TTC549 (cell line): Measurements from ENCODE around the gene MAPK4.
"Not testable (repeated sequence)": the region's sequence is repeated elsewhere in the genome, so short reads cannot be mapped to it uniquely, and the experiment has no call there.

Experiments
- FAIRE-seq: peaks from 2 replicates; lab custom pipeline; 2012; peaks lifted over from hg19 to GRCh38; lab: Jason Lieb, UNC

Gene MAPK4

GRCh38 chr18:50687491-50687890 is 127.6 kb downstream of the MAPK4 start:
- FAIRE-seq, result no peak

DNA sequence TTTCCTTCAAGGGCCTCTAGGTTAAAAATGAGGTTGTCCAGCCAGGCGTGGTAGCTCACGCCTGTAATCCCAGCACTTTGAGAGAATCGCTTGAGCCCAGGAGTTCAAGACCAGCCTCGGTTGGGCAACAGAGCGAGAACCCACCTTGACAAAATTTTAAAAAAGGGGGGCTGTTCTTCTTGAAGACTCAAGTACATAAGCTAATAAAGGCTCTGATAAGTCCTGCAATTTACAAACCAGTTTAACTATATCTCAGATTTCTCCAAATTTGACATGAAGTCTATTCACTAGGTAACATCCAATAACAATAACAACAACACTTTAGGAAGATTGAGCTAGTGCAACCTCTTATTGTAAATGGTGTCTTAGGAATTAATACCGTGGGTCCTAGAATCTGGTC is 129.7 kb downstream of the MAPK4 start:
- no peak for FAIRE-seq

- no peak for FAIRE-seq
Measured at GRCh38 chr18:50694147-50694546, 134.3 kb downstream of the MAPK4 start.

DNA sequence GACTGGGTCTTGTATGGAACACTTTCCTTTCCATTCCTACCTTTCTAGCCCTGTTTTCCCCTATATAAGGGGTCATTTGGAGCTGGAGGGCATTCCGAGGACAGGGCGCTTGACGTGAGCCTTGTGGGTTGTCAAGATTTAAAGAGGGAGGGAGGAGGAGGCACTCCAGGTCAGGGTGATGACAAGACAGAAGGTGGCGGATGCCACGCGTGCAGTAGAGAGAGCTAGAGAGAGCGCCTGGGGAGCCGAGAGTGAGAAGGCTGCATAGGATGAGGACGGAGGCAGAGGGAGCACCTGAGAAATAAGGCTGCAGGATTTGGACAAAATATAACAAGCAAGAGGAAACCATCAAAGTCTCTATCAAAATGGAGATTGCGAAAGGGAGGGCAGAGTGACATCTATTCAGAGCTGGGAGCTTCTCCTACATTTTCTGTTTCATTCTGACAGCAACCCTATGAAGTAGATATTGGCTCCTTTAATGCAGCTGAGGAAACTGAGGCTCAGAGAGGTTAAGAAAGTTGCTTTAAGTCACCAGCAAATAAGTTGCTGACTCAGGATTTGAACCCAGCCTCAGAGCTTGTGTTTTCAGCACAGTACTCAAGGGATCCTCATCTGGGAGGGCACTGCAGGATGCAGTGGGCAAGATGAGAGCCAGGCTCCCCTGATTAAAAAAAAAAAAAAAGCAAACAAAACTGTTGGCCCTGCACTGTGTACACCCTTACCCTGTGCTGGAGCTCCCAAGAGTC is 135.7 kb downstream of the MAPK4 start:
- FAIRE-seq, result no peak

DNA sequence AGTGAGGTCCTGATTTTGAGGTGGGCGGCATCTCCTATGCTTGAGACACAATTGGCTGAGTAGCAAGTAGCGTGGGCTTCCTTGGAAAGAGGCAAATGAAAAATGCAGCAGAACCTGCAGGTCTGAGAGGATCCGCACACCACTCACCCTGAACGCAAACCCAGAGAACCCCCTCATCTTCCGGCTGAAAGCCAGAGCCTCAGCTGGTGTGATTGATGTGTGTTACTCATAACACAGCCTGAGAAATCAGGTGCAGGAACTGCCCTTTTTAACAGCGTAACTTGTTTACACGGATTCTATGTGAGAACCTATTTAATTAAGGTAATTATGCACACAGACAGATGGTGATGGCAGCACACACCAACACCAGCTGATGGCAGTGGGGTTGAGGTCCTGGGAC is 136.5 kb downstream of the MAPK4 start:
- FAIRE-seq, result no peak

DNA sequence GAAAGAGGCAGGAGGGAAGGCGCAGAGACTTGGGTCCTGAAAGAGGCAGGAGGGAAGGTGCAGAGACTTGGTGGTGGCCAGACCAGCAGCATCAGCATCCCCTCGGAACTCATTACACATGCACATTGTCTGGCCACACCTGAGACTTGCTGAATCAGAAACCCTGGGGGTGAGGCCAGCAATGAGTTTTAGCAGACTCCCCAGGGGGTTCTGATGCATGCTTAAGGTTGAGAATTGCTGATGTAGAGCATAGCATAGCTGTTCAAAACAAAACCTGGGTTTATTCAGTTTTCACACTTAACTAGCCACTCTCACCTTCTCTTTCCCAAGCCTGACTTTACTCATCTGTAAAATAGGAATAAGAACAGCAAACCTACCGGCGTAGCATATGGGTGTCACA is 137.0 kb downstream of the MAPK4 start:
- no peak for FAIRE-seq

DNA sequence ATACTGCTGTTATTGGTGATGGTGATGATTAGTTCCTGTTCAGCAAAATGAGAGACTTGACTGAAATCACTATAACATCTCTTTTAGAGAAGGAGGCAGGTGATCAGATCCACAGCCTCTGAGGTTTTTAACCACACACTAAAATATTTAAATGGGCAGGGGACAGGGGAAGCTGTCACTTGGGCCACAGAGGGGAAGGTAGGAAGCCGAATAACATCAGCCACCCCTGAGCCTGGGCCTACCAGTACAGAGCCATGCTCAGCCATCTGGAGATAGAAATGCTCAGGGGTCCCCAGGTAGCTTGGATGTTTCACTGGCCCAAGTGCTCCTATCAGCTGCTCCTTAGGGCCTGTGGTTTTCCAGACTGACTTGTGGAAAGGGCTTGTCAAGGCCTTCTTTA is 137.6 kb downstream of the MAPK4 start:
- FAIRE-seq, result no peak

DNA sequence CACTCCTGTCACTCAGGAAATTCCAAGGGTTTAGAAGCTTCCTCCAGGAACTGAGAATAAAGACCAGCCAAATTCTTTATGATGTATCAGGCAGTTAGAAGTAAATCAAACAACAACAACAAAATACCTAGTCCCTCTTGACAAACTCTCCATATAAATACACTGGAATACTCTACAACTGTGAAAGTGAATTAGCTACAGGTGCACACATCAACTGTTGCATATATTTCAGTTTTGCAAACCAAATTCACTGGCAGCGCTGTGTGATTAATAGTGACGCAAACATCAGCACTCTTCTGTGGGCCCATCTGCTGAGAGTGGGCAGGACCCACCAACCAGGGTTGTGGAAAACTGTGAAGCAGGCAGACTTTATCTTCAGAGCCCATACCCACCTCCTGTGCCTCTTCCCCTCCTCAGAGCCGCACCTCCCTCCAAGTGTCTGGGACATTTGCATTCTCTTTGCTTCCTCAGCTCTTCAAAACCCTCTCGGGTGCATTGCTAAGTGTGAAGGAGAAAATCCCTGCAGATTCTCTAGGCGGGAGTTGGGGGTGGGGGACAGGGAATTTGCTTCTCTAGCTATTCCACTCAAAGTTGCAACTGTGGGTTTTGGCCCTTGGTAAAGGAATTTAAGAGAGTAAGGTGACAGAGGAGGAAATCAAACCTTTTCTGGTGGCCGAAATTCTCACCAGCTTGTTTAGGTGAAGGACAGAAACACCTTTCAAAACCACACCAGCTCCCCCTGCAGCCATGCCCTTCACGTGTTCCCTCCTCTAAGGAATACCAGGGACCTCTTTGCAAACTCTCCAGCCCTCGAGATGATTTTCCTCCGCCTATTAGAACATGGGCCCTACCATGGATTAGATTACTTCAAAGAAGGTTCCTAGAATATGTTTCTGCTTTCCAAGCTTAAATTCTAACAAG is 140.6 kb downstream of the MAPK4 start:
- FAIRE-seq, result no peak

DNA sequence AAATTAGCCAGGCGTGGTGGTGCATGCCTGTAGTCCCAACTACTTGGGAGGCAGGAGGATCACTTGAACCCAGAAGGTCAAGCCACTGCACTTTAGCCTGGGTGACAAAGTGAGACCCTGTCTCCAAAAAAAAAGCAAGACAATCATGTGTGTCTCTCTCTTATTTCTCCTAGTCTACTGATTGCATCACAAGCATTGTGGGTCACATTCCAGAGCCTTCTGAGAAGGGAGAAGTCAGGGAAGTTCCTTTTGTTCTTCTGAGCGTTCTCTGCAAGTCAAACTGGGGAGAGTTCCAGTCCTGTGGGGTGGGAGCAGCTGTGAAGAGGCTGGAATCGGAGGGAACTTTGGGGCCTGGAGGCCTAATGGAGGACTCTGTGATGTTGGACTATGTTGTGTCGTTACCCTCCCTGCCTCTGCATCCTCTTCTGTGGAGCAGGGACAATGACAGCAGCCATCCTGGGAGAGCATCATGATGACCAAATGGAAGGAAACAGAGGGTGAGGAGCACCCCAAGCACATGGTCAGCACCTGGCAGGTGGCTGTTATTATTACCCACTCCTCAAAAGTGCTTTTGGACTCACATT is 144.6 kb downstream of the MAPK4 start:
- no peak for FAIRE-seq

- FAIRE-seq, result no peak
Measured at GRCh38 chr18:50706199-50706598, 146.3 kb downstream of the MAPK4 start.

GRCh38 chr18:50706651-50707050 is 146.8 kb downstream of the MAPK4 start:
- FAIRE-seq, result no peak

GRCh38 chr18:50707297-50707696 is 147.4 kb downstream of the MAPK4 start:
- FAIRE-seq, result not testable (repeated sequence)

DNA sequence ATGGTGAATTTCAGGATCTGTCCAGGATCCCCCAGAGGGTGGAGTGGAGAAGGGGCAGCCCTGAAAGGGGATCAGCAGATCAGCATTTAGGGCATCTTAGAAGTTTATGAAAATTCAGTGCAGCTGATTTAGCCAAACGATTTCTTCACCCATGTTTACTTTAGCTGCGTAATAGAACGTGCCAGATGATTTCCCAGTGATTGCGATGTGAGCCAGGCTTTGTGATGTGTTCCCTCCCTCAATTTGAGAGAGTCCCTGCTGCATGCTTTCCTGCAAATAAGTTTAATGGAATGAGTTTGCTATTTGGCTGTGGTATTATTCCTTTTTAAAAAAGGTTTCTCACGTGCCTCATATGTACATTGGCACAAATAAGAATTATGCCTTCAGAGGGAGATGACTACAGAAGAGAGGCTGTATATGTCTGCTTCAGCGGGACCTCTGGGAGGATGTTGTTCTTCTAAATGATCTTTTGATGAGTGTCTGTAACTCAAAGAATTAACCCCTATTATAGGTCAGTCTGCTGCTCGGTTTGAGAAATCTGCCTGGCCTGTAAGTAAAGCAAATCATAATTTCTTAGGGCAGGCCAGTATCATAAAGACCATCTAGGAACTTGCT is 148.1 kb downstream of the MAPK4 start:
- FAIRE-seq, result no peak

GRCh38 chr18:50709193-50709592 is 149.3 kb downstream of the MAPK4 start:
- no peak for FAIRE-seq

- FAIRE-seq, result no peak
Measured at GRCh38 chr18:50711386-50711785, 151.5 kb downstream of the MAPK4 start.

GRCh38 chr18:50715919-50716318 is 156.0 kb downstream of the MAPK4 start:
- FAIRE-seq, result no peak

DNA sequence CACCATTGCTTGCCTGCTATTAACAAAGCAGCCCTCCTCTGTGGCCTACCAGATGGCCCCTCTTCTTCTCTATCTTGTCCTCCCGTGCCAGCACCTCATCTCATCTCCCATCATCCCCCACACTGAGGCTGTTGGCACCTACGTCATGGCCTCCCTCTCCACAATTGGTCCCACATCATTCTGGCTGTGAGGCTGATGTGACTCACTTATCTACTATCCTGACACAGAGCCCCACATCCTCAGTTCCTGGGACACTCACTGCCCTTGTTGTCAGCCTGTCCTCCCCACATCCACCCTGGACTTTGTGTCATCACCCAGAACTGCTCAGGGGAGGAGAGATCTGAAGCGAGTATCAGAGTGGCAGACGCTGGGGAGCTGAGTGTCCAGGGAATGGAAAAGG is 157.0 kb downstream of the MAPK4 start:
- no peak for FAIRE-seq

GRCh38 chr18:50717563-50717962 is 157.7 kb downstream of the MAPK4 start:
- no peak for FAIRE-seq

DNA sequence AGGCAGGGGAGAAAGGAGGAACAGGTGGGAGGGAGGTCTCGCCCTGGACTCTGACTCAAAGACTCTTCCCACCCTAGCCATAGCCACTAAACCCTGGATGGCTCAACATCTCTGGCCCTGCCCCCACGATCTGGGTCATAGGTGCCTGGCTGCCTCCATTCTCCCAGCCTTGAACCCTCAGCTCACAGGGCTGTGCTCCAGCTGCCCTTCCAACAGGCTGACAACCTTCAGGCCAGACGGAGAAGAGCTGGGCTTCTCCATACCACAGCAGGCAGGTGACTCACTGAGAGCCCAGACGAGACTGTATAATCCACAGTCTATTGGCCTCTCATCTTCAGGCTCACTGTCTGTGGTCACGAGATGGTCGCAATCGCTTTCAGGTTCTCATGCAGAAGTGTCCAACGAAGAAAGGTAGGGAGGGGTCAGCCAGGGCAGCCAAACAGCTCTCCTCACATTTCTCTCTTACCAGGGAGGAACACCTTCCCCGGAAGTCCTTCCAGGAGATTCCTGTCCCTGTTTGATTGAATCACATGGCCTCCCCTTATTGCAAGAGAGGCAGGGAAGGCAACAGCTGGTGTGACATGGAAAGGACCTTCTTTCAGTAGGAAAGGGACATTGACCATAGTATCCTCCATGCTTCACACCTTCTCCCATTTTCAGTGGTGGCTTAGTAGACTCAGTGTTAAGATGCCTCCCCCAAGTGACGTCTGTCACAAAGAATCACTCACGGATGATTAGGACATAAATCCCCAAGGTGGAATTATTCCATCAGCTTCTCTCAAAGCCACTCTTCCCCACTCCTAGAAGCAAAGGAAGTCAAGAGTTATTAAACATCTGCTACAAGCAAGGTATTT is 159.8 kb downstream of the MAPK4 start:
- FAIRE-seq, result no peak

- no peak for FAIRE-seq
Measured at GRCh38 chr18:50720325-50720674, 160.4 kb downstream of the MAPK4 start.

- no peak for FAIRE-seq
Measured at GRCh38 chr18:50721006-50721405, 161.1 kb downstream of the MAPK4 start.
